Neural progenitor cell (in vitro differentiated cells): ENCODE results near the gene ASB1.

Experiments
- CTCF ChIP-seq: fragments of 200-600 bp; sonication (generic); IDR thresholded peaks from 2 replicates; pipeline ENCODE4 v1.5.1; 2017; ENCODE audit warnings: antibody characterized with exemption, mild to moderate bottlenecking
- EZH2 ChIP-seq: fragments of 200-600 bp; sonication (generic); IDR thresholded peaks from 2 replicates; pipeline ENCODE4 v1.6.1; 2017; ENCODE audit warnings: antibody characterized with exemption, mild to moderate bottlenecking, moderate library complexity
- EZH2phosphoT487 ChIP-seq: fragments of 200-600 bp; sonication (generic); IDR thresholded peaks from 2 replicates; pipeline ENCODE4 v1.6.1; 2017; ENCODE audit warnings: antibody characterized with exemption

DNA sequence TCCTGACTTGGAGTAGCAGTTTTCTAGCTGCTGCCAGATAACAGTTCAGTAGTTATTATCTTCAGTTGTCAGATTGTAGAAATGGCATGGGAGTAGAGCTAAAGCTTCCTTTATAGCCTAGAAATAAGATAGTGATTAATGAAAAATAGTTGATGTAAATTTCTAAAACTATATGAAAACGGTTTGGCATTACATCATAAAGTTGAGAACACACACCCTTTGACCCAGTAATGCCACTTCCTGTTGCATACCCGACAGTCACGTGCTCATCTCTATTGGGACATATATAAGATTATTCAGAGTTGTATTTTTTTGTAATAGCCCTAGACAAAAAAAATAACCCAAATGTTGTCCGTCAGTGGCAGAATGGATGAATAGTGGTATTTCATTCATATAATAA is 39.4 kb upstream of the ASB1 start:
- TF ChIP-seq CTCF = no peak
- TF ChIP-seq EZH2 = no peak
- no peak for TF ChIP-seq EZH2phosphoT487
